ENCODE data around the gene PDZRN3.

PDZRN3 gene

GRCh38 chr3:73511571-73512525 is 112.9 kb downstream of the PDZRN3 start:
- DNase-seq: no peak

DNA sequence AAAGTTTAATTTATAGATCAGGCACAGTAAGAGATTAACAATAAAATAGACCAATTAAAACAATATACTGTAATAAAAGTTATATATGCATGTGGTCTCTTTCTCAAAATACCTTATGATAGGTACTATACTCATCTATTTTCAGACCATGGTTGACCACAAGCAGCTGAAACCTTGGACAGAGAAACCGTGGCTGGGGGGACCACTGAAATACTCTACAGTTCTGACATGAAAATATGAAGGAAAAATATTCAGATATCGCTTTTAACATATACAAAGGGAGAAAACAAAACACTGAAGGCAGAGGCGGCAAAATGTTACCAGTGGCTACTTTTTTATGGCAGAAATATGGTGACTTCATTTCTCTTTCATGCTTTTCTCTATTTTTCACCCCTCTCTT is 114.0 kb downstream of the PDZRN3 start:
- no peak for DNase-seq

DNA sequence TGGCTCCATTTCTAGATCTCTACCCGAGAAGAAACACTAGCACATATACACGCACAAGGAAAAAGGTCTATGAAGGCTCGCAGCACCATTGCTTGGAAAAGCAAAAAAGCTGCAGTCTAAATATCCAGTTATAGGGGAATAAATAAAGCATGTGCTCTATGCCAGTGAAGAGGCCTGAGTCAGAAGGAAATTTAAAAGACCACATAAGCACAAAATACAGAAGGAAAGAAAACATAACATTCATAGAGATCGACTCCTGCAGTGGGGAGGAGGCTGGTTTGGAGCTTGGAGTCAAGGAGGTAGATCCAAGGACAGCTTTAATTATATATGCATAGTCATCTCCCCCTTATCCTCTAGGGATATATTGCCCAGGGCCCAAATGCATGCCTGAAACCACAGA is 114.4 kb downstream of the PDZRN3 start:
- no peak for DNase-seq

DNA sequence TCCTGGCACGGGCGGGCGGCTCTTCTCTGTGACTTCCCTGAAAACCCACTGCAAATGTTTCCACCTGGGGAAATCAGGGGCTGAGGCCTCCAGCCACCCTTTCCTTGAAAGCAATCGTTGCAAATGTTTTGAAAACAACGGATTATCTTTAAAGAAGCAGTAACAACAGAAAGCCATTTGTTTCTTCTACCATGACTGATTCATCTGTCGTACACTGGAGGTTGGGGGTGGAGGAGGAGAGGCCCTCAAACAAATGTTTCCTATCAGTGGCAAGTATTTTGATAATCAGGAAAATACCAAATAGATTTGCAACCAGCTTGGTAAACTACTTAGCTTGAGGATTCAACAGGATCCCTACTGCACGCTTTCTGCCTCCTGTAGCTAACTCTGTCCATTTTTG is 114.9 kb downstream of the PDZRN3 start:
- no peak for DNase-seq

DNA sequence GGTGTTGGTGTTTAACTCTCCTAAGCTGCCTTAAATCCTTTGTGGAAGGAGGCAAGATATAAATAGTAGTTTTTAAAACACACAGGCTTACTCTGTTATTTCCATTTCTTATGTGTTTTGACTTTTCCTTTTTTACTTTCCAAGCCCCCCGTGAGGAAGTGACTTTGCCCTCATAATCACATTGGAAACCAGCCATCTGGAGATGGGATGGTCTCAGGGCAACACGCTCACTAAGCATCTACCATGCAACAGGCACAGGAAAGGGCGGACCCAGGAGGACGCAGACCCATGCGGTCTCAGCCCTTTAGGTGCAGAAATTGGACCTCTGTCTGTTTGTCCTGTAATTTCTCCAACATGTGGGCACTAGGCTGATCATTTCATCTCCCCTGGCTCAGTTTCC is 115.7 kb downstream of the PDZRN3 start:
- no peak for DNase-seq

DNA sequence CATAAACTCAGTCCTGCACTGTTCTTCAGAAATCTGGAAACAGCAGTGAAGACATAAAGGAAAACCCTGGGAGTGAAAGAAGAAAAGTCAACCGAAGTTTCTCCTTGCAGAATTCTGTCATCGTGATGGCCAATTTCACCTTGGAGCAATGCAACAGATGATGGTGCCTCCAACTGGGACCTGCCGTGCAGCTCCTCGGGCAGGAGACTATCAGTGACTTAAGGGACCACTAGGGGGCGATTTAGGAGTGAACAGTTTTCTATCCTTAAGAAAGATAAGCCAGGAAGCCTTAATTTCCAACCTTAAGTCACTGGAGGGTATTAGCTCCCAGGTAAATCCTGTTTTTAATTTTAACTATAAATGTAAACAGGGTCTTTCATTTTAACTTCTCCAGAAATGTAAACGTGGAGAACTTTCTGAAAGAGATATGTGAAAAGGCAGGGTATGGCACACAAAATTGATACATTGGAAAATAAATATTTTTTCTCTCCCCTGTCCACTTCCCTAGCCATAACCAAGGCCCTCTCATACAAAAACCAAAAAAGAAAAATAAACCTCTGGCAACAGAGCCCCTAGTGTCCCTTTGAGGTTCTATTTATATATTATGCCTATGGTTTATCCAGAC is 116.3 kb downstream of the PDZRN3 start:
- no peak for DNase-seq

DNA sequence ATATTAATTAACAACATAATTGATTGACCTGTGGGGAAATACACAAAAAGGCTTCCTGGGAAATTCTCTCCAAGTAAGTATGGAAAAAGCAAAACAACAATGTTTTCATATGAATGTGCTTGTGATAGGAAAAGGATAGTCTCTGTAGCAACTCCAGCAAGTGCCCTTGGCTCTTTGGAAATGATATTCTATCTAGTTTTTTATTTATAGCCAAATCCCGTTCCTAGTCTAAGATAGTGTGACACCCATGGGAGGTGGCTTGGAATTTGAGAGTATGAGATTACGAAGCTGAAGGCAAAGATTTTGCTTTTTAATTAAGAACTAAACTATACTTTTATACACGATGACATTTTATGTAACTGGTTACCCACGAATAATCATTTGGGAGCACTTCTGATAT is 119.9 kb downstream of the PDZRN3 start:
- no peak for DNase-seq

GRCh38 chr3:73504239-73504638 is 120.5 kb downstream of the PDZRN3 start:
- no peak for DNase-seq

GRCh38 chr3:73503781-73504180 is 121.0 kb downstream of the PDZRN3 start:
- no peak for DNase-seq

DNA sequence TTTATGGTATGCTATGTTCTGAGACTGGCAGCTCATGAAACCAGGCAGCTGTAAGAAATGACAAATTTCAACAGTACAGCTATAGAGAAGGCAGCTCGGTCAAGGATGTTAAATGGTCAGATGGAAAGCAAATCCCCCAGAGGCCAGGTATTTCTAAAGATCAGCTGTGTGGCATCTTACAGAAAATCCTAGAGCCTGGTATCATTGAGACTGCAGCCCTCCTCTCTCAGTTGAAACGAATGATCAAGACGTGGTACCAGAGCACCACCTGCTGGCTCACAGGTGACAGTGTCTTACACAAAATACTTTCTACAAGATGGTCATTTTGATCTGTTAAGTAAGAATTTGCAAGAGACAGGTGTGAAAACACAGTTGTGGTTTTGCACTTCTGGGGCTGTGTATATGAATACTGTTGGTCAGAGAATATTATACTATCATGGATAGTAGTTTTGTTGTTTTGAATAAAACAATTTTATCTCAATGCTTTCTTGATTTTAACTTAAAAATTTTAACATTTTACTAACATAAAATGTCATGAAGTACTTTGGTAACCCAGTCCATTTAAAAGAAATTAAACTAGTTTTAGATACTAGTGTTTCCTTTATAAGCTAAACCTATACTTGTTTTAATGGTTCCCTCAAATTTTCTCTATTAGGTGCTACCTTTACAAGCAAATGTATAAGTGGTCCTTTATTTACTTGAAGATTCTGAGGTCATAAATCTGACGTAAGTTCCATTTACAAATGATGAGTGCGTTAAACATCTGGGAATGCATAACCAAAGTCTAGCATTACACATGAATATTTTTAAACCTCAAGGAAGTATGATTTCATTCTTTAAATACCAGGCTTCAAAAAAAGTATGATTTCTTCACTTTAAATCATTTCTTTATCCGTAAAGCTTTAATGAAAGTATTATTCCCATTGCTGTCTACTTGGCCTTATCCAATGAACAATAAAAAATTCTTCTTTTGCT is 121.8 kb downstream of the PDZRN3 start:
- DNase-seq: peak; percentile 32

- DNase-seq: no peak
Observed at GRCh38 chr3:73500321-73500720, 124.4 kb downstream of the PDZRN3 start.

DNA sequence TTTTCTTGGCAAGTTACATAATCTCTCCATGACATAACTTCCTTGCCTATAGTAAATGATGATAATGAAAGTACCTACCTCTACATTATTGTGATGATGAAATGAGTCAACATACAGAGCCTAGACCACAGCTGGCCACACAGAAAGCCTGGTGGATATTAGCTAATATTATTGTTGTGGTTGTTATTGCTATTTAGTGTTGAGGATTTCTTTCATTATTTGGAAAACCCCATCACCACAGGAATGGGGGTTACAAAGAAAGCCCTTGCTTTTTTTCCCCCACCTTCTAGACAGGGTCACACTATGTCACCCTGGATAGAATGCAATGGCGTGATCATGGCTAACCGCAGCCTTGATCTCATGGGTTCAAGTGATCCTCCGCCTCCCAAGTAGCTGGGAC is 125.0 kb downstream of the PDZRN3 start:
- DNase-seq: no peak

DNA sequence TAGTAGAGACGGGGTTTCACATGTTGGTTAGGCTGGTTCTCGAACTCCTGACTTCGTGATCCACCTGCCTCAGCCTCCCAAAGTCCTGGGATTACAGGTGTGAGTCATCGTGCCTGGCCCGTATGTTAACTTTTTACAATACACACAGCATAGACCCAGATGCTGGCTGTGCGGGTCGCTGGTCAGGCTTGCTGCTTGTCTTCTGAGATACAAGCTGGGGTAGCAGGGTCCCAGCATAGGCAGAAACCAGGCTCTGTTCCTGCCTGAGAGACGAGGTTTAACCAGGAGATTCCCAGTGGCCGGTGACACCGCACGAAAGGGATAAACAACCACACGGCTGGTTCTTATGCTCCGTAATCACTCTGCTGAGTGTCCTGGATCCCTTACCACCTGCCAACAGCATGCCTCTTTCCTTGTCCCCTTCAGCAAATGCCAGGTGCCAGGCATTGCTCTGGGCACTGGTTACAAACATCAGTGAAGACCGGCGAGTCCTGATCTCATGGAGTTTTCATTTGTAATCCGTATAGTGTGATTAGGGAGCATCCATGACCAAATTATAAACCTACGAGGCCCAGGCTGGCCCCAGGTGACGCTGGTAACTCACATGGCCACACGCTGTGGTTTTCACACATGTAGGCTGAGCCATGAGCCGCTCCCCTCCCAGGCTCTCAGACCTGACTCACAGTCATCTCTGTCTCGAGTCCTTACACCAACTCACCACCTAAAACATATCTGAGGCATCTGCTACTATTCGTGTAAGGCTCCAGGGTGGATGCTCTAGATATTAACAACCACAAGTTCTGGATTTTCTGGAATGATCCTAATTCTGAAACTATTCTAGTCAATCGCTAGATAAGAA is 125.7 kb downstream of the PDZRN3 start:
- DNase-seq: no peak

GRCh38 chr3:73497646-73498406 is 126.9 kb downstream of the PDZRN3 start:
- no peak for DNase-seq

- DNase-seq: no peak
Observed at GRCh38 chr3:73493543-73494308, 131.0 kb downstream of the PDZRN3 start.

- DNase-seq: no peak
Observed at GRCh38 chr3:73492186-73492585, 132.6 kb downstream of the PDZRN3 start.

DNA sequence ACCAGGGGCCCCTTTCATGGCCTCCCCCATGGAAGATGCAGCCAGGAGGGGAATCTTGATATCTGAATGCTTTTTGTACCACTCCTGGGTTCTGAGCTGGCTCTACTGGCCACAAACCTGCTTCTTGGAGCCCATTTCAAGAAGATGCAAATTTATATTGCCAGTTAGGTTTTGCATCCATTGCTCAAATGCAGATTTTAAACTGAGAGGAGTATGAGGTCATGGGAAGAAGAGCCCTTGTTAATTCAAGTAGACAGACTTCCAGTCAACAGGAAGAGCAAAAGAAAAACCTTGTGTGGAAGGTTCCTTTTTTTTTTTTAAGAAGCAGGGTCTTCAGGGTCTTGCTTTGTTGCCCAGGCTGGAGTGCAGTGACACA is 133.5 kb downstream of the PDZRN3 start:
- no peak for DNase-seq

- DNase-seq: no peak
Observed at GRCh38 chr3:73490453-73491286, 134.1 kb downstream of the PDZRN3 start.

DNA sequence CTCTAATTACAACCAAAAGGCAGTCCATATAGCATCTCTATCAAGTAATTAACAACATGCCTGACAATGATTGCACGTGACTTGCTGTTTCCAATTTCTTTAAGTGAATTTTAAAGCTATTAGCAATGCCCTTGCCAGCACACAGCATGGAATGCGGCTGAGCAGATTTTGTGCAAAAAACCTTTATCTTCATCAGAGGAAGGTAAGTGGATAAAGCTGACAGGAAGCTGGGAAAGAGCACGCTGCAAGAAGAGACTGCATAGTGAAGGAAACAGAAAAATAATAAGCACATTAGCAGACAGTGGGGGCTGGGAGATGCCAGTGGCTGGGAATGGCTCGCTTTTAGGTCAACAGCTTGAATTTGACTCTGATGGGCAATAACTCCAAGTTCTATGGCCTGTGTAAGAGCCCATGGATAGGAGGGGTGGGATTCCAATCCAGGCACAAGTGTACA is 138.8 kb downstream of the PDZRN3 start:
- no peak for DNase-seq
